Gastrocnemius medialis (tissue), 4 donors: ENCODE results near the gene RNASEH2B.

Experiments
- CTCF ChIP-seq, 5 experiments: fragments of 450-650 bp in 3 of 5; fragments of 200-600 bp in 2 of 5; sonication (generic) in 2 of 5; IDR thresholded peaks in 4 of 5; conservative IDR thresholded peaks in 1 of 5; 1 replicate in 4 of 5; 2 replicates in 1 of 5; pipeline ENCODE4 v1.5.1; 2016 to 2019; ENCODE audit warnings: antibody characterized with exemption in 5 of 5, mild to moderate bottlenecking in 3 of 5, moderate library complexity in 3 of 5
- POLR2A ChIP-seq, 2 donors: fragments of 450-650 bp; IDR thresholded peaks; one replicate each; pipeline ENCODE4 v1.6.1; 2017; ENCODE audit warnings: antibody characterized with exemption in 2 of 2, mild to moderate bottlenecking in 2 of 2, moderate library complexity in 2 of 2

GRCh38 chr13:50995854-50996253 lies 86.3 kb downstream of the RNASEH2B start:
- TF ChIP-seq CTCF (IDR thresholded peaks at IDR 0.05 in 4 of 5, conservative IDR thresholded peaks at IDR 0.05 in 1 of 5), result no peak
- TF ChIP-seq POLR2A (IDR thresholded peaks at IDR 0.05), result no peak
